GM19467 (cell line): ENCODE measurements around the gene FBF1.
"Not testable (repeated sequence)": the region's sequence is repeated elsewhere in the genome, so short reads cannot be mapped to it uniquely, and the experiment has no call there.

ENCODE experiments used
- ATAC-seq: cut with Tn5 transposase; IDR thresholded peaks from one replicate; pipeline ENCODE4 v1.9.1; 2021; ENCODE audit warnings: mild to moderate bottlenecking, moderate library complexity; ENCODE audit not compliant: unreplicated experiment

The FBF1 gene

GRCh38 chr17:75940727-75941441, at the start of gene FBF1:
Gene FBF1, minus strand, starts transcription at chr17:75941042. Its CDS starts 2,893 bp downstream, at chr17:75938149.
- ATAC-seq = peak; percentile 90

GRCh38 chr17:75987041-75987440, 46.2 kb upstream of the FBF1 start:
- ATAC-seq = no peak

- no peak for ATAC-seq
Measured at GRCh38 chr17:75985986-75986385, 45.1 kb upstream of the FBF1 start.

- ATAC-seq = no peak
Measured at GRCh38 chr17:75983501-75984181, 42.8 kb upstream of the FBF1 start.

- no peak for ATAC-seq
Measured at GRCh38 chr17:75981019-75981615, 40.3 kb upstream of the FBF1 start.

- ATAC-seq = no peak
Measured at GRCh38 chr17:75980188-75981018, 39.6 kb upstream of the FBF1 start.

- peak; percentile 16 for ATAC-seq
Measured at GRCh38 chr17:75979705-75980187, 38.9 kb upstream of the FBF1 start.

- peak; percentile 82 for ATAC-seq
Measured at GRCh38 chr17:75978938-75979704, 38.3 kb upstream of the FBF1 start, which contains the start of the genes ACOX1 and TEN1. Gene ACOX1, minus strand, starts transcription at chr17:75979166. Its CDS starts 93 bp downstream, at chr17:75979073. Gene TEN1, plus strand, starts transcription at chr17:75979240. Its CDS starts 6,953 bp downstream, at chr17:75986193.

GRCh38 chr17:75976175-75976848, 35.5 kb upstream of the FBF1 start:
- no peak for ATAC-seq

GRCh38 chr17:75975757-75976174, 34.9 kb upstream of the FBF1 start:
- ATAC-seq = no peak

- ATAC-seq = not testable (repeated sequence)
Measured at GRCh38 chr17:75975187-75975586, 34.3 kb upstream of the FBF1 start.

- ATAC-seq = no peak
Measured at GRCh38 chr17:75970626-75971025, 29.8 kb upstream of the FBF1 start.

- no peak for ATAC-seq
Measured at GRCh38 chr17:75970011-75970523, 29.2 kb upstream of the FBF1 start.

- ATAC-seq = not testable (repeated sequence)
Measured at GRCh38 chr17:75969044-75969443, 28.2 kb upstream of the FBF1 start.

- no peak for ATAC-seq
Measured at GRCh38 chr17:75965468-75965867, 24.6 kb upstream of the FBF1 start.

- no peak for ATAC-seq
Measured at GRCh38 chr17:75959839-75960511, 19.1 kb upstream of the FBF1 start.

GRCh38 chr17:75959051-75959838, 18.4 kb upstream of the FBF1 start:
- ATAC-seq = no peak
